ENCODE data around the gene GRID1.

- TF ChIP-seq ZNF394 (tag by site-specific recombination; IDR thresholded peaks at IDR 0.05; ENCODE audit: borderline replicate concordance) (no peak), ZNF274 (IDR thresholded peaks at IDR 0.05; ENCODE audit: low read length) (no peak), ZNF274 (tag by site-specific recombination; IDR thresholded peaks at IDR 0.05; ENCODE audit: borderline replicate concordance) (no peak), ZBTB6 (tag by site-specific recombination; IDR thresholded peaks at IDR 0.05) (no peak), ZNF138 (tag by site-specific recombination; IDR thresholded peaks at IDR 0.05; ENCODE audit: borderline replicate concordance) (no peak), ZNF211 (tag by site-specific recombination; IDR thresholded peaks at IDR 0.05; ENCODE audit: low read depth) (no peak), WT1 (tag by site-specific recombination; IDR thresholded peaks at IDR 0.05) (no peak)
- TF ChIP-seq, protein P1, sequence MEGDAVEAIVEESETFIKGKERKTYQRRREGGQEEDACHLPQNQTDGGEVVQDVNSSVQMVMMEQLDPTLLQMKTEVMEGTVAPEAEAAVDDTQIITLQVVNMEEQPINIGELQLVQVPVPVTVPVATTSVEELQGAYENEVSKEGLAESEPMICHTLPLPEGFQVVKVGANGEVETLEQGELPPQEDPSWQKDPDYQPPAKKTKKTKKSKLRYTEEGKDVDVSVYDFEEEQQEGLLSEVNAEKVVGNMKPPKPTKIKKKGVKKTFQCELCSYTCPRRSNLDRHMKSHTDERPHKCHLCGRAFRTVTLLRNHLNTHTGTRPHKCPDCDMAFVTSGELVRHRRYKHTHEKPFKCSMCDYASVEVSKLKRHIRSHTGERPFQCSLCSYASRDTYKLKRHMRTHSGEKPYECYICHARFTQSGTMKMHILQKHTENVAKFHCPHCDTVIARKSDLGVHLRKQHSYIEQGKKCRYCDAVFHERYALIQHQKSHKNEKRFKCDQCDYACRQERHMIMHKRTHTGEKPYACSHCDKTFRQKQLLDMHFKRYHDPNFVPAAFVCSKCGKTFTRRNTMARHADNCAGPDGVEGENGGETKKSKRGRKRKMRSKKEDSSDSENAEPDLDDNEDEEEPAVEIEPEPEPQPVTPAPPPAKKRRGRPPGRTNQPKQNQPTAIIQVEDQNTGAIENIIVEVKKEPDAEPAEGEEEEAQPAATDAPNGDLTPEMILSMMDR (tag by site-specific recombination; IDR thresholded peaks at IDR 0.05), result no peak
- TF ChIP-seq, protein P2, sequence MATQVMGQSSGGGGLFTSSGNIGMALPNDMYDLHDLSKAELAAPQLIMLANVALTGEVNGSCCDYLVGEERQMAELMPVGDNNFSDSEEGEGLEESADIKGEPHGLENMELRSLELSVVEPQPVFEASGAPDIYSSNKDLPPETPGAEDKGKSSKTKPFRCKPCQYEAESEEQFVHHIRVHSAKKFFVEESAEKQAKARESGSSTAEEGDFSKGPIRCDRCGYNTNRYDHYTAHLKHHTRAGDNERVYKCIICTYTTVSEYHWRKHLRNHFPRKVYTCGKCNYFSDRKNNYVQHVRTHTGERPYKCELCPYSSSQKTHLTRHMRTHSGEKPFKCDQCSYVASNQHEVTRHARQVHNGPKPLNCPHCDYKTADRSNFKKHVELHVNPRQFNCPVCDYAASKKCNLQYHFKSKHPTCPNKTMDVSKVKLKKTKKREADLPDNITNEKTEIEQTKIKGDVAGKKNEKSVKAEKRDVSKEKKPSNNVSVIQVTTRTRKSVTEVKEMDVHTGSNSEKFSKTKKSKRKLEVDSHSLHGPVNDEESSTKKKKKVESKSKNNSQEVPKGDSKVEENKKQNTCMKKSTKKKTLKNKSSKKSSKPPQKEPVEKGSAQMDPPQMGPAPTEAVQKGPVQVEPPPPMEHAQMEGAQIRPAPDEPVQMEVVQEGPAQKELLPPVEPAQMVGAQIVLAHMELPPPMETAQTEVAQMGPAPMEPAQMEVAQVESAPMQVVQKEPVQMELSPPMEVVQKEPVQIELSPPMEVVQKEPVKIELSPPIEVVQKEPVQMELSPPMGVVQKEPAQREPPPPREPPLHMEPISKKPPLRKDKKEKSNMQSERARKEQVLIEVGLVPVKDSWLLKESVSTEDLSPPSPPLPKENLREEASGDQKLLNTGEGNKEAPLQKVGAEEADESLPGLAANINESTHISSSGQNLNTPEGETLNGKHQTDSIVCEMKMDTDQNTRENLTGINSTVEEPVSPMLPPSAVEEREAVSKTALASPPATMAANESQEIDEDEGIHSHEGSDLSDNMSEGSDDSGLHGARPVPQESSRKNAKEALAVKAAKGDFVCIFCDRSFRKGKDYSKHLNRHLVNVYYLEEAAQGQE (tag by site-specific recombination; IDR thresholded peaks at IDR 0.05), result no peak
- TF ChIP-seq, protein P3, sequence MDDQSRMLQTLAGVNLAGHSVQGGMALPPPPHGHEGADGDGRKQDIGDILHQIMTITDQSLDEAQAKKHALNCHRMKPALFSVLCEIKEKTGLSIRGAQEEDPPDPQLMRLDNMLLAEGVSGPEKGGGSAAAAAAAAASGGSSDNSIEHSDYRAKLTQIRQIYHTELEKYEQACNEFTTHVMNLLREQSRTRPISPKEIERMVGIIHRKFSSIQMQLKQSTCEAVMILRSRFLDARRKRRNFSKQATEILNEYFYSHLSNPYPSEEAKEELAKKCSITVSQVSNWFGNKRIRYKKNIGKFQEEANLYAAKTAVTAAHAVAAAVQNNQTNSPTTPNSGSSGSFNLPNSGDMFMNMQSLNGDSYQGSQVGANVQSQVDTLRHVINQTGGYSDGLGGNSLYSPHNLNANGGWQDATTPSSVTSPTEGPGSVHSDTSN (CRISPR knock-in tag; IDR thresholded peaks at IDR 0.05), result no peak
These were observed 306.7 kb downstream of the GRID1 start for GRCh38 chr10:86059892-86060291.
